Calu3 (cell line): Measurements from ENCODE around the gene CHD1L. TPM values are rescaled to one million over a fixed set of nuclear protein-coding genes. Genes with fewer than 3 reads are reported as not detected.

Experiments
- BruUV-seq: library from RNA; stranded (reverse); fragments of 400-500 nt; replicated peaks from 2 replicates; lab custom pipeline; 2021; lab: Mats Ljungman, UMichigan
- CTCF ChIA-PET: fragments of 300-600 bp; sonication (Branson Sonifier 250); formaldehyde crosslinking; loops from one replicate; lab custom pipeline; 2022; ENCODE audit warnings: antibody characterized with exemption; lab: Charles Lee
- DNase-seq: peaks from one replicate; pipeline ENCODE4 v3.0.0; 2022
- H3K27ac Mint-ChIP-seq: one replicate; pipeline ENCODE4 v1.8.0; 2022; ENCODE audit warnings: mixed read lengths; ENCODE audit not compliant: unreplicated experiment
- H3K27me3 Mint-ChIP-seq: one replicate; pipeline ENCODE4 v1.8.0; 2022; ENCODE audit warnings: mixed read lengths; ENCODE audit not compliant: unreplicated experiment
- H3K36me3 Mint-ChIP-seq: one replicate; pipeline ENCODE4 v1.8.0; 2022; ENCODE audit warnings: mild to moderate bottlenecking, moderate library complexity, mixed read lengths; ENCODE audit not compliant: insufficient read depth, unreplicated experiment
- H3K4me1 Mint-ChIP-seq: one replicate; pipeline ENCODE4 v1.8.0; 2022; ENCODE audit warnings: mild to moderate bottlenecking, low read depth, mixed read lengths; ENCODE audit not compliant: unreplicated experiment
- H3K4me3 Mint-ChIP-seq: one replicate; pipeline ENCODE4 v1.8.0; 2022; ENCODE audit warnings: mild to moderate bottlenecking, low read depth, moderate library complexity, mixed read lengths; ENCODE audit not compliant: unreplicated experiment
- H3K9me3 Mint-ChIP-seq: one replicate; pipeline ENCODE4 v1.8.0; 2022; ENCODE audit warnings: low read depth, mixed read lengths; ENCODE audit not compliant: unreplicated experiment
- intact Hi-C: fragments of 100-400 bp; cut with micrococcal nuclease; formaldehyde crosslinking; loops from one replicate; pipeline ENCODE4 v1.10.0; 2022; ENCODE audit not compliant: unreplicated experiment
- total RNA-seq: library from RNA; stranded (reverse); gene quantifications from 2 replicates; pipeline ENCODE4 v1.2.3, GENCODE V29; 2022
- TF ChIP-seq, protein P1 (sequence below): fragments of 200-600 bp; IDR thresholded peaks from one replicate; pipeline ENCODE4 v1.8.0; 2022; ENCODE audit warnings: antibody characterized with exemption; ENCODE audit not compliant: unreplicated experiment

The CHD1L gene
- total RNA-seq, 1 experiment from 2014 or later: 34.2 TPM

DNA sequence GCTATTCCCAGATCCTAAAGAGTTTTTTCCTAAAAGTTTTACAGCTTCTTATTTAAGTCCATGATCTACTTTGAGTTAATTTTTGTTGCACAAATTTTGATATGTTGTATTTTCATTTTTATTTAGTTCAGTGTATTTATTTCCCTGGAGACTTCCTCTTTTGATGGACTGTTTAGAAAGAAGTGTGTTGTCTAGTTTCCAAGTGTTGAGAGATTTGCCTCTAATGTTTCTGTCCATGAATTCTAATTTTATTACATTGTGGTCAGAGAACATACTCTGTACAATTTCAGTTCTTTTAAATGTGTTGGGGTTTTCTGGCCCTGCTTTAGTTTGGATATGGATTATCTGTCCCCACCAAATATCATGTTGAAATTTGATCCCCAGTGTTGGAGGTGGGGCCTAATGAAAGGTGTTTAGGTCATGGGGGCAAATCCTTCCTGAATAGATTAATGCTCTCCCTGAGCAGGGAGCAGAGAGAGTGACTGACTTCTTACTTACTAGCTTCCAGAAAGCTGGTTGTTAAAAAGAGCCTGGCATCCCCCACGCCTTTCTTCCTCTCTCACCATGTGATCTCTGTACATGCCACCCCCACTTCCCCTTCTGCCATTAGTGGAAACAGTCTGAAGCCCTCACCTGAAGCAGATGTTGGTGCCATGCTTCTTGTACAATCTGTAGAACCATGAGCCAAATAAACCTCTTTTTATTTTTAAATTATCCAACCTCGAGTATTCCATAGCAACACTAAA, 4.6 kb downstream of the CHD1L start:
- intact Hi-C loops: no loop called here
- no peak overlapping the region for H3K27ac Mint-ChIP-seq
- TF ChIP-seq, protein P1, sequence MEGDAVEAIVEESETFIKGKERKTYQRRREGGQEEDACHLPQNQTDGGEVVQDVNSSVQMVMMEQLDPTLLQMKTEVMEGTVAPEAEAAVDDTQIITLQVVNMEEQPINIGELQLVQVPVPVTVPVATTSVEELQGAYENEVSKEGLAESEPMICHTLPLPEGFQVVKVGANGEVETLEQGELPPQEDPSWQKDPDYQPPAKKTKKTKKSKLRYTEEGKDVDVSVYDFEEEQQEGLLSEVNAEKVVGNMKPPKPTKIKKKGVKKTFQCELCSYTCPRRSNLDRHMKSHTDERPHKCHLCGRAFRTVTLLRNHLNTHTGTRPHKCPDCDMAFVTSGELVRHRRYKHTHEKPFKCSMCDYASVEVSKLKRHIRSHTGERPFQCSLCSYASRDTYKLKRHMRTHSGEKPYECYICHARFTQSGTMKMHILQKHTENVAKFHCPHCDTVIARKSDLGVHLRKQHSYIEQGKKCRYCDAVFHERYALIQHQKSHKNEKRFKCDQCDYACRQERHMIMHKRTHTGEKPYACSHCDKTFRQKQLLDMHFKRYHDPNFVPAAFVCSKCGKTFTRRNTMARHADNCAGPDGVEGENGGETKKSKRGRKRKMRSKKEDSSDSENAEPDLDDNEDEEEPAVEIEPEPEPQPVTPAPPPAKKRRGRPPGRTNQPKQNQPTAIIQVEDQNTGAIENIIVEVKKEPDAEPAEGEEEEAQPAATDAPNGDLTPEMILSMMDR: no peak
- BruUV-seq: no TSS peak
- CTCF ChIA-PET: no interaction called here
- H3K9me3 Mint-ChIP-seq: no peaks in the 10 kb centered on the region
- H3K4me1 Mint-ChIP-seq: peaks cover 41% of the 10 kb centered on the region
- no peak overlapping the region for H3K4me3 Mint-ChIP-seq
- no peaks in the 10 kb centered on the region for H3K27me3 Mint-ChIP-seq
- H3K36me3 Mint-ChIP-seq: peaks cover 18% of the 10 kb centered on the region
- no peak for DNase-seq

DNA sequence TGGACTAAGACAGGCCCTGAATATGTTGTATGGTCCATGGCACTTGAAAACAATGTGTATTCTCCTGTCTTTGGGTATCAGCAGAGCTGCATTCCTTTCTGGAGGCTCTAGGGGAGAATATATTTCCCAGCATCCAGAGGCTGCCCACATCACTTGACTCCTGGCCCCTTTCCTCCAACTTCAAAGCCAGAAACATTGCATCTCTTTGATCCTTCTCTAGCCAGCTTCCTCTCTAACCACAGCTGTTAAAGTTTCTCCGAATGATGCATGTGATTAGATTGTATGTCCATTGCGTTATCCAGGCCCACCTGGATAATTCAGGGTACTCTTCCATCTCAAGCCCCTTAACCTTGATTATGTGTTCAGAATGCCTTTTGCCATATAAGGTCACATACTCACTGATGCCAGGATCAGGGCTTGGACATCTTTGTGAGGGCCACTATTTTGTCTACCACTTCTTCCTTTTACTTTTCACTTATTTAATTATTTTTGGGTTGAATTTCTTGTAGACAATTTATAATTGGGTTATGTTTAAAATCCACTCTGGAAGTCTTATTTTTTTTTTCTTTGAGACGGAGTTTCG, 5.3 kb downstream of the CHD1L start:
- H3K27me3 Mint-ChIP-seq: no peaks in the 10 kb centered on the region
- no peak overlapping the region for H3K4me3 Mint-ChIP-seq
- no peak overlapping the region for H3K27ac Mint-ChIP-seq
- peaks cover 11% of the 10 kb centered on the region for H3K36me3 Mint-ChIP-seq
- no peaks in the 10 kb centered on the region for H3K9me3 Mint-ChIP-seq
- DNase-seq: no peak
- H3K4me1 Mint-ChIP-seq: peaks cover 41% of the 10 kb centered on the region
- intact Hi-C loops: no loop called here
- TF ChIP-seq, protein P1: no peak
- no TSS peak for BruUV-seq
- CTCF ChIA-PET: no interaction called here

DNA sequence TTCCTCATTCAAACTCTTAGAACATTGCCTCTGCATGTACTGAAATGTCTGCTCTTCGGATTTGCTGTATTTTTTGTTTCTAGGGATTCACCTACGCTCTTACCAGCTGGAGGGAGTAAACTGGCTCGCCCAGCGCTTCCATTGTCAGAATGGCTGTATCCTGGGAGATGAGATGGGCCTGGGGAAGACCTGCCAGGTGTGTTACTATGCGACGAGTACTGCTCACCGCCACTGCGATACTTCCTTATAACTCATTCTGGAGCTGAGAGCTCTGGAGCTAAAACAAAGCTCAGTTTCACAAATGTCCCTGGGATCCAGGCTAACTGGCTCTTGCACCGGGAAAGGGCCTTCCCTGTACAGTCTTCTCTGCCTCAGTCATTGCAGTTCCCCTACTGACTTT, 10.1 kb downstream of the CHD1L start:
- intact Hi-C loops: no loop called here
- BruUV-seq: no TSS peak
- DNase-seq: no peak
- Mint-ChIP-seq H3K4me1 (peaks cover 5% of the 10 kb centered on the region), H3K4me3 (no peak overlapping the region), H3K27me3 (no peaks in the 10 kb centered on the region), H3K9me3 (no peaks in the 10 kb centered on the region), H3K27ac (no peak overlapping the region), H3K36me3 (no peaks in the 10 kb centered on the region)
- CTCF ChIA-PET: interaction anchor here (1.0 kb wide), 1 partner anchor 21 kb away, joined by 3 read pairs; no protein-coding TSS in a partner anchor
- TF ChIP-seq, protein P1: no peak

DNA sequence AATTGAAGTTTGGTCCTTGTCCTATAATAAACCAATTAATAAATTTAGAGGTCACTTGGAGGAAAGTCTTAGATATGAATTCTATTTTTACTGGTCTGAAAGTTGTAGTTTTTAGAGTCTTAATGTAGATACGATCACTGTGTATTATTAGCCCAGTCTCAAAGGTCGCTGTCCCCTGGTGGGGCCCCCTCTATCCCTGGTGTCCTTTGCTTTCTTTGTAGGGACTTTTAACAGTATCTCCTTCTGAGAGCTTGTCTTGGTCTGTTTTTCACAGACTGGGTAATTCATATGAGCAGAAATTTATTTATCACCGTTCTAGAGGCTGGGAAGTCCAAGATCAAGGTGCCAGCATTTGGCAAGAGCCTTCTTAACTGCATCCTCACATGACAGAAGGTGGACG, 18.5 kb downstream of the CHD1L start:
- TF ChIP-seq, protein P1: no peak
- DNase-seq: no peak
- Mint-ChIP-seq H3K4me1 (no peaks in the 10 kb centered on the region), H3K9me3 (no peaks in the 10 kb centered on the region), H3K36me3 (peaks cover 6% of the 10 kb centered on the region), H3K27me3 (no peaks in the 10 kb centered on the region), H3K4me3 (no peak overlapping the region), H3K27ac (no peak overlapping the region)
- BruUV-seq: no TSS peak
- intact Hi-C loops: no loop called here
- CTCF ChIA-PET: no interaction called here
